ENCODE data around the gene NUDT8.
"Not testable (repeated sequence)": the region's sequence is repeated elsewhere in the genome, so short reads cannot be mapped to it uniquely, and the experiment has no call there.

Gene NUDT8

DNA sequence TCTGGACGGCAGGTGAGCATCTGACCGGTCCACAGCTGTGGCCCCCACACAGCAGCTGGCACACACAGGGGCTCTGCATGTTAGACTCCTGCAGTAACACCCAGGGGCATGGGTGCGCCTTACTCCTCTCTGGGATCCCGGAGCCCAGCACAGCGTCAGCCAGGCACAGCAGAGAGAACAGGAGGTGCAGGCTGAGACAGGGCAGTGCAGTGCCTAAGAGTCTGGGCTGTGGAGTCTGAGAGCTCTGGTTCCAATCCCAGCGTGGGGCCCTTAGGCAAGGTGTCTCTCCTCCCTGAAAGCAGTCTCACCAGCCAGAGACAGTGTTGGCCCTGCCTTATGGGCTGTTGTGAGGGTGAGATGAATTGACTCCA, 2.3 kb downstream of the NUDT8 start:
- no peak for DNase-seq

DNA sequence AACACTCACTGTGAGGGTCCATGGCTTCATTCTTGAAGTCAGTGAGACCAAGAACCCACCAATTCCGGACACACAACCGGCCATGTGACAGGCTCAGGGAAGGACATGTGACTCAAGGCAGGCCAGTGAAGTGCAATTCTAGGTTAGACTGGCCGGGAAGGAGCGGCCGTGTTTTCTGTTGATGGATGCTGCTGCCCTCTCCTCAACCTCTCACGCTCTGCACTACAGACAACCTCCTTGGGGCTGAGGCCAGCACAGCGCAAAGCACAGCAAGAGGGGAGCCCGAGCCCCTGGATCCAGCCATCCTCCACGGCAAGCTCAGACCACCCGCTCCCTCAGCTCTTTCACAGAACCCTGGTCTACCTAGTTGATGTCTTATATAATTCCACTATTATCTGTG, 2.8 kb downstream of the NUDT8 start:
- DNase-seq = no peak

DNA sequence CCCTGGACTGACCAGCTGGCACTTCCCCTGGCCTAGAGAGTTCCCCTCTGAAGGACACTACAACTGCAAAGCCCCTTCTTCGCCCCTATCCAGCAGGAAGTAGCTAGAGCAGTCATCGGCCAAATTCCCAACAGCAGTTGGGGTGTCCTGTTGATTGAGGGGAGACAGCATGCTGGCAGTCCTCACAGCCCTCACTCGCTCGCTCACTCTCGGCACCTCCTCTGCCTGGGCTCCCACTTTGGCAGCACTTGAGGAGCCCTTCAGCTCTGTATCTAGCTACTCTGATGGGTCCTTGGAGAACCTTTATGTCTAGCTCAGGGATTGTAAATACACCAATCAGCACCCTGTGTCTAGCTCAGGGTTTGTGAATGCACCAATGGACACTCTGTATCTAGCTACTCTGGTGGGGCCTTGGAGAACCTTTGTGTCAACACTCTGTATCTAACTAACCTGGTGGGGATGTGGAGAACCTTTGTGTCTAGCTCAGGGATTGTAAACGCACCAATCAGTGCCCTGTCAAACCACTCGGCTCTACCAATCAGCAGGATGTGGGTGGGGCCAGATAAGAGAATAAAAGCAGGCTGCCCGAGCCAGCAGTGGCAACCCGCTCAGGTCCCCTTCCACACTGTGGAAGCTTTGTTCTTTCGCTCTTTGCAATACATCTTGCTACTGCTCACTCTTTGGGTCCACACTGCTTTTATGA, 3.5 kb downstream of the NUDT8 start:
- not testable (repeated sequence) for DNase-seq

DNA sequence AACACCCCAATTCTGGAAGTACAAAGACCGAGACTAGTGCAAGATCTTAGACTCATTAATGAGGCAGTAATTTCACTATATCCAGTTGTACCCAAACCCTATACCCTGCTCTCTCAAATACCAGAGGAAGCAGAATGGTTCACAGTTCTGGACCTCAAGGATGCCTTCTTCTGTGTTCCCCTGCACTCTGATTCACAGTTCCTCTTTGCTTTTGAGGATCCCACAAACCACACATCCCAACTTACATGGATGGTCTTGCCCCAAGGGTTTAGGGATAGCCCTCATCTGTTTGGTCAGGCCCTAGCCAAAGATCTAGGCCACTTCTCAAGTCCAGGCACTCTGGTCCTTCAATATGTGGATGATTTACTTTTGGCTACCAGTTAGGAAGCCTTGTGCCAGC, 5.9 kb downstream of the NUDT8 start:
- DNase-seq = not testable (repeated sequence)

DNA sequence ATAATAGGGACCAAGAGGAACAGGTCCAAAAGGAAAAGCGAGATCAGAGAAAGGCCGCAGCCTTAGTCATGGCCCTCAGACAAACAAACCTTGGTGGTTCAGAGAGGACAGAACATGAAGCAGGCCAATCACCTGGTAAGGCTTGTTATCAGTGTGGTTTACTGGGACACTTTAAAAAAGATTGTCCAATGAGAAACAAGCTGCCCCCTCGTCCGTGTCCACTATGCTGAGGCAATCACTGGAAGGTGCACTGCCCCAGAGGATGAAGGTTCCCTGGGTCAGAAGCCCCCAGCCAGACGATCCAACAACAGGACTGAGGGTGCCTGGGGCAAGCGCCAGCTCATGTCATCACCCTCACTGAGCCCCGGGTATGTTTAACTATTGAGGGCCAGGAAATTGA, 6.8 kb downstream of the NUDT8 start:
- not testable (repeated sequence) for DNase-seq

DNA sequence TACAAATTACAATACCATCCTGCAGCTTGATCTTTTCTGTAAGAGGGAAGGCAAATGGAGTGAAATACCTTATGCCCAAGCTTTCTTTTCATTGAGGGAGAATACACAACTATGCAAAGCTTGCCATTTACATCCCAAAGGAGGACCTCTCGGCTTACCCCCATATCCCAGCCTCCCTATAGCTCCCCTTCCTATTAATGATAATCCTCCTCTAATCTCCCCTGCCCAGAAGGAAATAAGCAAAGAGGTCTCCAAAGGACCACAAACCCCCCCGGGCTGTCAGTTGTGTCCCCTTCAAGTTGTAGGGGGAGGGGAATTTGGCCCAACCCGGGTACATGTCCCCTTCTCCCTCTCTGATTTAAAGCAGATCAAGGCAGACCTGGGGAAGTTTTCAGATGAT, 7.8 kb downstream of the NUDT8 start:
- DNase-seq = not testable (repeated sequence)

DNA sequence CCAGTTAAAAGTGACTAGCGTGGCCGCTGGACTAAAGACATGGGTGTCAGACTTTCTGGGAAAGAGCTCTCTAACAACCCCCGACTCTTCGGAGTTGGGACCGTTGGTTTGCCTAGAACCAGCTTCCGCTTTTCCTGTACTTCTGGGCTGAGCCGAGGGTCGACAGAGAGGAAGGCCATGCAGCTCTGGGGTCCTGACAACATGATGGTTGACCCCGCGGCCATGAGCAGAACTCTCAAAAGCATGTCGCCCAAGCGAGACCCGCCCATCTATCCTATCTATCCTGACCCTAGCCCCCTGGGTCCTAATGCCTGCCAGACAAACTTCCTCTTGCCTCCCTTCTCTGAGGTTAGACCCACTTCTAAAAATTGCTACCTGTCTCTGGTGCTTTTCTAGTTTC, 9.1 kb downstream of the NUDT8 start:
- DNase-seq = not testable (repeated sequence)

DNA sequence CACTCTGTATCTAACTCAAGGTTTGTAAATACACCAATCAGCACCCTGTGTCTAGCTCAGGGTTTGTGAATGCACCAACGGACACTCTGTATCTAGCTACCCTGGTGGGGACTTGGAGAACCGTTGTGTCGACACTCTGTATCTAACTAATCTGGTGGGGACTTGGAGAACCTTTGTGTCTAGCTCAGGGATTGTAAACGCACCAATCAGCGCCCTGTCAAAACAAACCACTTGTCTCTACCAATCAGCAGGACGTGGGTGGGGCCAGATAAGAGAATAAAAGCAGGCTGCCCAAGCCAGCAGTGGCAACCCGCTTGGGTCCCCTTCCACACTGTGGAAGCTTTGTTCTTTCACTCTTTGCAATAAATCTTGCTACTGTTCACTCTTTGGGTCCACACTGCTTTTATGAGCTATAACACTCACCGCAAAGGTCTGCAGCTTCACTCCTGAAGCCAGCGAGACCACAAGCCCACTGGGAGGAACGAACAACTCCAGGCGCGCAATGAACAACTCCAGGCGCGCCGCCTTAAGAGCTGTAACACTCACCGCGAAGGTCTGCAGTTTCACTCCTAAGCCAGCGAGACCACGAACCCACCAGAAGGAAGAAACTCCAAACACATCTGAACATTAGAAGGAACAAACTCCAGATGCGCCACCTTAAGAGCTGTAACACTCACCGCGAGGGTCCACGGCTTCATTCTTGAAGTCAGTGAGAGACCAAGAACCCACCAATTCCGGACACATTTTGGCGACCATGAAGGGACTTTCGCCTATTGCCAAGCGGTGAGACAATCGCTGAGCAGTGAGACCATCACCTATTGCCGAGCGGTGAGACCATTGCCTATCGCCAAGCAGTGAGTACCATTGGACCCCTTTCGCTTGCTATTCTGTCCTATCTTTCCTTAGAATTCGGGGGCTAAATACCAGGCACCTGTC, 9.8 kb downstream of the NUDT8 start:
- DNase-seq = not testable (repeated sequence)

DNA sequence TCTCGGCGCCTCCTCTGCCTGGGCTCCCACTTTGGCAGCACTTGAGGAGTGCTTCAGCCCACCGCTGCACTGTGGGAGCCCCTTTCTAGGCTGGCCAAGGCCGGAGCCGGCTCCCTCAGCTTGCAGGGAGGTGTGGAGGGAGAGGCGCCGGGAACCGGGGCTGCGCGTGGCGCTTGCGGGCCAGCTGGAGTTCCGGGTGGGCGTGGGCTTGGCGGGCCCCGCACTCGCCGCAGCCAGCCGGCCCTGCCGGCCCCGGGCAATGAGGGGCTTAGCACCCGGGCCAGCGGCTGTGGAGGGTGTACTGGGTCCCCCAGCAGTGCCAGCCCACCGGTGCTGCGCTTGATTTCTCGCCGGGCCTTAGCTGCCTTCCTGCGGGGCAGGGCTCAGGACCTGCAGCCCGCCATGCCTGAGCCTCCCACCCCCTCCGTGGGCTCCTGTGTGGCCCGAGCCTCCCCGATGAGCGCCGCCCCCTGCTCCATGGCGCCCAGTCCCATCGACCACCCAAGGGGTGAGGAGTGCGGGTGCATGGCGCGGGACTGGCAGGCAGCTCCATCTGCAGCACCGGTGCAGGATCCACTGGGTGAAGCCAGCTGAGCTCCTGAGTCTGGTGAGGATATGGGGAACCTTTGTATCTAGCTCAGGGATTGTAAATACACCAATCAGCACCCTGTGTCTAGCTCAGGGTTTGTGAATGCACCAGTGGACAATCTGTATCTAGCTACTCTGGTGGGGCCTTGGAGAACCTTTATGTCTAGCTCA, 10.7 kb downstream of the NUDT8 start:
- not testable (repeated sequence) for DNase-seq

DNA sequence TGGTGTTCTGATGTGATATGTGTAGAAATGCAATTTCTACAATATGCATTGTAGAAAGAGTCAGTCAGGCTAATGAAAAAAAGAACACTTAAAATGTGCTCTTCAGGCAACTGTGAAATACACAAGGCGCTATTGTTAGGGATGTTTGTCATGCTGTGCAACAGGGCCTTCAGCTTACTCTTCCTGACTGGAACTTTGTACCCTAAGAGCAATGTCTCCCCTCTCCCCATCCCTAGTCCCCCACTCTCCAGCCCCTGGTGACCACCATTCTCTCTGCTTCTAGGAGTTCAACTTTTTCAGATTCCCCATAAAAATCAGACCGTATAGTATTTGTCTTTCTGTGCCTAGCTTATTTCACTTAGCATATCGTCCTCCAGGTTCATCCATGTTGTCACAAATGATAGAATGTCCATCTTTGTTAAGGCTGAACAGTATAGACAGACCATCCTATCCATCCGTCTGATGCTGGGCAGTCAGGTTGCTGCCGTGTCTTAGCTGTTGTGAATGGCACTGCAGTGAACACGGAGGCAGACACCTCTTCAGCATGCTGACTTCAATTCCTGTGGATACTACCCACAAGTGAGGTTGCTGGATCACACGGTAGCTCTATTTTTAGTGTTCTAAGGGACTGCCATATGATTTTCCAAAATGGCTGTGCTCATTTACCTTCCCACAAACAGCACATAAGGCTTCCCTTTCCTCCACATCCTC, 12.3 kb downstream of the NUDT8 start:
- DNase-seq = no peak

DNA sequence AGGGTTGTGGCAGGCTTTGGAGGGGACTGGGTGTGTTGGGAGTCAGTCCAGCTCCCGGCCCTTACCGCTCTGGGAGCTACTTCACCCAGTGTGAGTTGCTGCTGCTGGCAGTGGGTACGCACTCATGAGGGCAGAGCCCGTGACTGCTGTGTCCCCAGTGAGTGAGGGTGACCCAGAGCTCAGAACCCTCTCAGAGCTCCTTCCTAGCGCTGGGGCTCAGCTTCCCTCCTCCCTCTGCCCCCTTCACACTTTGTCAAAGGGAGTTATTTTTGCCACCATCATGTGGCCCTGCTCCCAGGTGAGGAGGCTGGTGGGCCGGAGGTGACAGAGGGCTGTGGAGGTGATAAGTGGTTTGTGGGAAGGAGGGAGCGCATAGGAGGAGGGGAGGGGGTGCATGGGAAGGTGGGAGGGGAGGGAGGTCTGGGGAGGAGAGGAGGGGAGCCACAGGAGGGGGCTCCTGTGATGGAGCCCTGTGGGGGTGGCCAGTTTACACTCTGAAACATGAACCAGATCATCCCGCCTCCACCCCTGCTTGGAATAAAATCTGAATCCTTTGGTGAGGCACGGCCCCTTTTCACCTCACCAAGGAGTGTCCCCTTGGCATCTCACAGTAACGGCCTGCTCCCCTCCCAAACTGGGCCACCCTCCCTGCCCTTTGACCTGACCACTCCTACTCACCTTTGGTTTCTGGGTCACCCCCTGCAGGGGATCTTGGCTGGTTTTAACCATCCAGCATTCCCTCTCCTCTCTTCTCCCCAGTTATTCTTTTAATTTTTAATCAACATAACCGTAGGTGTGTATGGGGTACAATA, 13.1 kb downstream of the NUDT8 start:
- no peak for DNase-seq

DNA sequence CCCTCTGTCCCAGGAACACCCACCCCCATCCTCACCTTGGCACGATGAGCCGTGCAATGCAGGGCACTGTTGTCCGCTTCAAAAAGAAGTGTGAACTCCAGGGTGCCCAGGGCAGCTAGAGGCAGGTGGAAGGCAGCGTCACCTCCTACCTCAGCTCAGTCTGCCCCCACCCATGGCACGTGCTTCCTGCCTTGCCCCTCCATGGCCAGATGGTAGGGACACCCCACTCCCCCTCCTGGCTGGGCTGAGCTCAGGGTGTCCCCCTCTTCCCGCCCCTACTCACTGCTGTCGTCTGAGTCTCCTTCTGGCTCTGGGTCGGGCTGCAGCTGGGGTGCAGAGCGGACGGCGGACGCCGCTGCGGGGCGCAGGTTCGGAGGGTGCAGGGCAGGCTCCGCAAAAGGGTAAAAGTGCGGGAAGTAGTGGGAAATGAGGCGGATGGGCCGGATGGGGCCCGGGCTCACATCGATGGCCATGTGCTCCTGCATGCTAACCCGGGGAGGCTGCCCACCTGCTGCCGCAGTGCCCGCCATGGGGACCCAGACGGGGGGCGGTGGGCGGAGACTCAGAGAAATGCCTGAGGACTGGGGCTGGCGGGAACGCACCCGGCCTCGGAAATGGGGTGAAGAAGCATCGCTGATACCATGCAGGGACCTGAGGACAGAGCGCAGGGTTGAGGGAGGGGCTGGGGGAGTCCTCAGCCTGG, 13.9 kb downstream of the NUDT8 start:
- DNase-seq = no peak

DNA sequence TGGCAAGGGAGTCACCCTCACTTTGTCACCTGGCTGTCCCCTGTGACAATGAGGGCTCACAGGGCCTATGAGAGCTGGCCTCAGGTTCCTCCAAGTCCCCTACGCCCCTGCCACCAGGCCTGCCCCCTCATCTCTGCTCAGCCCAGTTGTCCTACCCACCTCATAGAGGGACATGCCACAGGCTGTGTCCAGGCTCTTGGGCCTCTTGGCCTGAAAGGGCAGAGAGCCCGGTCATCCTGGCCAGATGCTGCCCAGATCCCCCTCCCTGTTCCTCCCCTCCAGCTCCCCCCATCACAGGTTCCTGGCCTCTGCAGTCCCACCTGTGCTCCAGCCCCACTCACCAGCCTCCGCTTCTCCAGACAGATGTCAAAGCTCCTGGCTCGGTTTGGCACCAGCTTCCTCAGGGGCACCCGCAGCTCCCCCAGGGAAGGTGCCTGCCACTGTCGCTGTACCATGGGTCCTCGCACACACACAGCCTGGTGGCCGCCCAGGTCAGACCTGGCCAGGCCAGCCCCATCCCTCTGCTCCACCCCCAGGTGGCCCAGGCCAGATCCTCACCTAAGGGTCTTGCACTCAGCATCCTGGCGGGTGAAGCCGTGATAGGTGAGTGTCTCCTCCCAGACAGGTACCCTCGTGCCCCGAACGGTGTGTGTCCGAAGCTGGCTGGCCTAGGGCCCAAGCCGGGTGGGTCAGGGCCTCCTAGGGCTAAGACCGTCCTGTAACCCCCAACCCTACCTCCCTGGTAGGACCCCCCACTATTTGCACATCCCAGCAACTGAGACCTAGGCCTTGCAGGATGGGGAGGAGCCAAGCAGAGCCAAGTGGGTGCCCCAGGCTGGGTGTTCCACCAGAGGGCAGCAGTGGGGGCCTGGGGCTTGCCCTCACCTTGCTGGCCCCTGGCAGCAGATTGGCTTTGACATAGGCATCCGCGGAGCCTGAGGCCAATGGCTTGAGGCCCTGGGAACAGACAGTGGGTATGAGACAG, 14.7 kb downstream of the NUDT8 start:
- DNase-seq = no peak

DNA sequence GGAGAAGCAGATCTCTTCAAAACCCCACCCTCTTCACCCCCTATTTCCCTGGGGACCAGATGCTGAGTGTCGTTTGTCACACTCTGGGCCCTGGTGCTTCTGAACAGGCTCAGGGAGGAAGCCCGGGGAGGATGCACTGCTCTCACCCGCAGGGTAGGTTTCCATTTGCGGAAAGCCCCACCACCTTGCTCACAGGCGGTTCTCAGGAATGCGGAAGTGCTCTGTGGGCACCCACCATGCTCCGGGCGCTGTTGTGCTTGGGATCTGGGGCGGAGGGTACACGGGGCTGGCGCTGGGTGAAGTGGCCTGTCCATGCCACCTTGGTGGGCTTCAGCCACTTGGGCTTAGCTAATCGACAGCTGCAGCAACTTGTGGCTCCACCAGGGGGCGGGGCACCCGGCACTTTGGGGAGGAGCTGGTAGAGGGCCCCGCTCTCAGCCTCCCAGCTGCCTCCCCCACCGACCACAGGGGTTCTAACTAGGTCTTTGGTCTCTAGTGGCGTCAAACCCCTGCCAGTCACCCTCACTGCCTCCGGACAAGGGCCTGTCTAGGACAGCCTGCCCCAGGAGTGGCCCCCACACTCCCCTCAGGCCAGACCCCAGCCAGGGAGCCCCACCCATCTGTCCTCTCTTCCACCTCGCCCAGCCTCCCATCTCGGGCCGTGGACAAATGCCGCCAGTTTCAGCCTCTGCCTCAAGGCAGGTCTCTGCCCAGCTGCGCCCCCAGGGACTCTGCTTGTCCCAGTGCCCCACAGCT, 15.6 kb downstream of the NUDT8 start:
- no peak for DNase-seq

DNA sequence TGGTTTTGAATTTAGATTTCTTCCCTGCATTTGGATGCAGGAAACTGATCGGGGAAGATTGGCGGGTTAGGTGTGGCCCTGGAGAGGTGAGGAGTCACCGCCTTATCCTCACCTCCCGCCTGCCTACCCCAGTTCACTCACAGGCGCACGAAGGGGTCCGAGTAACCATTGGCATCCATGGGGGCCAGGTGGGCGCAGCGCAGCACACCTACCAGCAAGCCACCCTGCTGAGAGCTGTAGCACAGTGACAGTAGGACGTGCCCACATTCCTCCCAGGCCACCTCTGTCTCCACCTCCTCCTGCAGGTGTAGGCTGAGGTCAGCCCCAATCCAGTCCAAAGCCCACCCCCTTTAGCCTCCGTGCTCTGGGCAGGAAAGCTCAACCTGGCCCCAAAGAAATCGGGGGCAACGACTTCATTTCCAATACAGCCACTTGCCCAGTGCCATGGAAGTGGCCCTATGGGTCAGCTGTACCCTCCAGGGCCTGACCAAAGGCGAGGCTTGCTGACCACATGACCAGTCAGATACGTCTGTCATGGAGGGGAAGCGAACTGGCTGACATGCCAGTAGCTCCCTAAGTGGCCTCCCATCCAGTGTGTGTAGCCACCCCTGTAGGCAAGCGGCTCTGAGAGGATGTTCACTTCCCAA, 16.3 kb downstream of the NUDT8 start:
- DNase-seq = no peak

DNA sequence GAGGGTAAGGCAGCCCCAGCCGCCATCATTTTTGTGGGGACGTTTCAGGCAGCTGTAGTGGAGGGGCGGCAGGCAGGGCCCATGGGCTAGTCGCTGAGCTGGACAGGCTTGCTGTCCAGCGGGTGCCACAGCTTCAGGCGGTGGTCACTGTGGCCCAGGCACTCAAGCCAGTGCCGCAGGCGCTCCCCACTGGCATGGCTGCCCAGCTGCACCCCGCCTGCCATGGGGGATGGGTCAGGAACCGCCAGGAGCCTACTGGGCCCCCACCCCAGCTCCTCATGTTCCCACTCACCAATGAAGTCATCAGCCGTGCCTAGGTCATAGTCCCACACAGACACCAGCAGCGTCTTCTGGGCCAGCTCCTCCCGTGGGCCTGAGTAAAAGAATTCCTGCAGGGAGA, 17.0 kb downstream of the NUDT8 start:
- DNase-seq = no peak

DNA sequence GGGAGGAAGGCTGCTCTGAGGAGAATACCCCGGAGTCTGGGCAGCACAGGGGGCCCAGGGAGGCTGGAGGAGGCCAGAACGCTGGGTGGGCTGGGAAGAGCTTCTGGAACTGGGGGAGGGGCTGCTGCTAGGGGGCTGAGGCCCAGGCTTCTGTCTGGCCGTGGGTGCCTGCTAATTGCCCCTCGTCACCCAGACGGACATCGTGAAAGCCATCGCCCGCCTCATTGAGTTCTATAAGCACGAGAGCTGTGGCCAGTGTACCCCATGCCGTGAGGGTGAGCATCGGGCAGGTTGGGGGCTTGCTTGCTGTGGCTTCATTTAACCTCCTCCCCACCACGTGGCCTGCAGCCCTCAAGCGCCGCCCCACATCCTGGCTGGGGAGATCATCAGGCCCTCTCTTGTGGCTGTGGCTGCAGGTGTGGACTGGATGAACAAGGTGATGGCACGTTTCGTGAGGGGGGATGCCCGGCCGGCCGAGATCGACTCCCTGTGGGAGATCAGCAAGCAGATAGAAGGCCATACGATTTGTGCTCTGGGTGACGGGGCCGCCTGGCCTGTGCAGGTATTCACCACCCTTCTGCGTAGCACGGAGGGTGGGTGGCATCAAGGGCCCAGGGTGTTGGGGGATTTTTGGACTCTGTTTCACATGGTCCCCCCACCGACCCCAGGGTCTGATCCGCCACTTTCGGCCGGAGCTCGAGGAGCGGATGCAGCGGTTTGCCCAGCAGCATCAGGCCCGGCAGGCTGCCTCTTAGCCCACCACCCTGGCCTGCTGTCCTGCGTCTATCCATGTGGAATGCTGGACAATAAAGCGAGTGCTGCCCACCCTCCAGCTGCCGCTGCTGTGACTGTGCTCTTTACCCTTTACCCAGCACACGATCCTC, 17.8 kb downstream of the NUDT8 start:
- DNase-seq = no peak

DNA sequence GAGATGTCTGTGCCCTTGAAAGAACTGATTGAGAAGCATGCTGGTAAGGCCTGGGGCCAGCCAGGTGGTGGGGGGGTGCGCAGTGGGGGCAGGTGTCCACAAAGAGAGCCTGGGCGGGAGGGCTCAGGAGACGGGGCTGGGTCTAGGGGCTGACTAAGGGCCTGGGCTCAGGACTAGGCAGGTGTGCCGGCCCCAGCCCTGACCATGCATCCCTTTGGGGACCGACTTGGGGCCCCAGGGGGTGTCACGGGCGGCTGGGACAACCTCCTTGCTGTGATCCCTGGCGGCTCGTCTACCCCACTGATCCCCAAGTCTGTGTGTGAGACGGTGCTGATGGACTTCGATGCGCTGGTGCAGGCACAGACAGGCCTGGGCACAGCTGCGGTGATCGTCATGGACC, 18.6 kb downstream of the NUDT8 start:
- no peak for DNase-seq

All from NCI-H187 treated with DMSO at 0.1 percent for 48 hours (cell line).